HCT116 (cell line): ENCODE results near the gene RPL18. TPM values are rescaled to one million over a fixed set of nuclear protein-coding genes. Genes with fewer than 3 reads are reported as not detected.

Source experiments
- ATAC-seq: fragments of 200-7000 bp; cut with Tn5 transposase; 2 replicates; pipeline ENCODE4 v1.9.1; 2020; ENCODE audit warnings: mild to moderate bottlenecking, moderate library complexity
- BruUV-seq: library from RNA; stranded (reverse); fragments of 400-500 nt; replicated peaks from 2 replicates; lab custom pipeline; 2021; lab: Mats Ljungman, UMichigan
- CTCF ChIA-PET: fragments of 300-600 bp; sonication (Branson Sonifier 250); formaldehyde crosslinking; loops from one replicate; lab custom pipeline; 2021; ENCODE audit warnings: antibody characterized with exemption; lab: Charles Lee
- POLR2A ChIA-PET: fragments of 300-600, 350-600 bp; sonication (Branson Sonifier 250); formaldehyde crosslinking; loops from one replicate; lab custom pipeline; 2021; ENCODE audit warnings: antibody characterized with exemption; lab: Charles Lee
- RAD21 ChIA-PET, 2 experiments: fragments of 300-600 bp; sonication (Branson Sonifier 250); formaldehyde crosslinking; loops; one replicate each; lab custom pipeline; 2023; ENCODE audit warnings: low total read pairs in 2 of 2; ENCODE audit not compliant: uncharacterized antibody in 2 of 2, unreplicated experiment in 2 of 2, low non-redundant PET in 1 of 2; lab: Charles Lee
- DNase-seq: peaks from one replicate; pipeline ENCODE4 v3.0.0-alpha.2; 2010; ENCODE audit warnings: low read depth, low spot score
- H2AFZ ChIP-seq: fragments of 200-600 bp; shearing (Covaris generic), sonication (generic); 2 replicates; pipeline ENCODE4 v1.6.1; 2017; ENCODE audit warnings: low read depth, mixed run types, mixed read lengths, antibody characterized with exemption, low read length; ENCODE audit not compliant: poor library complexity, severe bottlenecking
- H3K27ac ChIP-seq: 2 replicates; pipeline ENCODE4 v1.5.1; 2012; ENCODE audit warnings: low read depth, low read length
- H3K27me3 ChIP-seq: fragments of 200-600 bp; sonication (generic); 2 replicates; pipeline ENCODE4 v1.6.1; 2016; ENCODE audit warnings: mixed run types, low read length, mixed read lengths; ENCODE audit not compliant: insufficient read depth
- H3K36me3 ChIP-seq, 2 experiments: fragments of 200-500 bp in 1 of 2; fragments of 200-600 bp in 1 of 2; sonication (Bioruptor generic) in 1 of 2; sonication (generic) in 1 of 2; 2 replicates each; pipeline versions ENCODE4 v1.5.1 to v1.6.1; 2014 to 2016; ENCODE audit warnings: low read length in 2 of 2, inconsistent platforms in 1 of 2, mixed read lengths in 1 of 2, mixed run types in 1 of 2; ENCODE audit not compliant: insufficient read depth in 2 of 2, control insufficient read depth in 1 of 2
- H3K4me1 ChIP-seq, 2 experiments: fragments of 200-600 bp in 1 of 2; sonication (generic) in 1 of 2; 2 replicates each; pipeline versions ENCODE4 v1.5.1 to v1.6.1; 2012 to 2017; ENCODE audit warnings: low read length in 2 of 2, inconsistent platforms in 1 of 2, mild to moderate bottlenecking in 1 of 2, mixed read lengths in 1 of 2, mixed run types in 1 of 2, moderate library complexity in 1 of 2; ENCODE audit not compliant: insufficient read depth in 2 of 2, control insufficient read depth in 1 of 2
- H3K4me2 ChIP-seq: fragments of 200-600 bp; sonication (generic); 2 replicates; pipeline ENCODE4 v1.6.1; 2017; ENCODE audit warnings: mixed run types, low read length, mixed read lengths
- H3K4me3 ChIP-seq, 2 experiments: fragments of 200-600 bp in 1 of 2; sonication (generic) in 1 of 2; replicated peaks in 1 of 2; 2 replicates each; pipeline ENCODE4 v1.5.1; 2011 to 2016; ENCODE audit warnings: low read length in 2 of 2, control low read depth in 1 of 2, low read depth in 1 of 2, mild to moderate bottlenecking in 1 of 2, mixed read lengths in 1 of 2, mixed run types in 1 of 2
- H3K79me2 ChIP-seq: fragments of 200-600 bp; sonication (generic); 2 replicates; pipeline ENCODE4 v1.6.1; 2017; ENCODE audit warnings: mild to moderate bottlenecking, mixed run types, low read length, moderate library complexity, mixed read lengths; ENCODE audit not compliant: insufficient read depth
- H3K9ac ChIP-seq: fragments of 200-600 bp; sonication (generic); 2 replicates; pipeline ENCODE4 v1.6.1; 2016; ENCODE audit warnings: low read length, mixed read lengths
- H3K9me2 ChIP-seq: fragments of 200-600 bp; sonication (generic), shearing (Covaris generic); 2 replicates; pipeline ENCODE4 v1.6.1; 2017; ENCODE audit warnings: mixed run types, mild to moderate bottlenecking, moderate library complexity; ENCODE audit not compliant: insufficient read depth
- H3K9me3 ChIP-seq, 2 experiments: fragments of 200-500 bp in 1 of 2; fragments of 200-600 bp in 1 of 2; sonication (Bioruptor generic) in 1 of 2; sonication (generic) in 1 of 2; 2 replicates each; pipeline ENCODE4 v1.6.1; 2014 to 2017; ENCODE audit warnings: low read length in 2 of 2, mixed read lengths in 2 of 2, inconsistent platforms in 1 of 2, low read depth in 1 of 2, mild to moderate bottlenecking in 1 of 2, mixed run types in 1 of 2, moderate library complexity in 1 of 2; ENCODE audit not compliant: control insufficient read depth in 1 of 2, insufficient read depth in 1 of 2
- H4K20me1 ChIP-seq: fragments of 200-600 bp; sonication (generic), shearing (Covaris generic); 2 replicates; pipeline ENCODE4 v1.6.1; 2017; ENCODE audit warnings: mixed run types, mild to moderate bottlenecking, moderate library complexity; ENCODE audit not compliant: insufficient read depth
- EGR1 ChIP-seq: IDR thresholded peaks from 2 replicates; pipeline ENCODE4 v1.6.1; 2012; ENCODE audit warnings: low read depth
- FOSL1 ChIP-seq: IDR thresholded peaks from 2 replicates; pipeline ENCODE4 v1.6.1; 2012; ENCODE audit warnings: low read depth
- POLR2A ChIP-seq: IDR thresholded peaks from 2 replicates; pipeline ENCODE4 v1.7.0; 2011; ENCODE audit warnings: borderline replicate concordance; ENCODE audit not compliant: insufficient read depth, insufficient read length; ENCODE audit errors: extremely low read depth
- RAD21 ChIP-seq: IDR thresholded peaks from 2 replicates; pipeline ENCODE4 v1.6.1; 2012; ENCODE audit warnings: low read depth, mild to moderate bottlenecking
- REST ChIP-seq: IDR thresholded peaks from 2 replicates; pipeline ENCODE4 v1.6.1; 2012; ENCODE audit warnings: low read depth
- SIN3A ChIP-seq: IDR thresholded peaks from 2 replicates; pipeline ENCODE4 v1.6.1; 2012; ENCODE audit warnings: low read depth
- SP1 ChIP-seq: IDR thresholded peaks from 2 replicates; pipeline ENCODE4 v1.6.1; 2012; ENCODE audit warnings: low read depth
- SRF ChIP-seq: IDR thresholded peaks from 2 replicates; pipeline ENCODE4 v1.6.1; 2012; ENCODE audit warnings: low read depth
- TCF7L2 ChIP-seq: IDR thresholded peaks from 2 replicates; pipeline ENCODE4 v1.7.0; 2011; ENCODE audit warnings: borderline replicate concordance, inconsistent platforms; ENCODE audit not compliant: insufficient read depth, insufficient read length; ENCODE audit errors: extremely low read depth
- ZFX ChIP-seq: fragments of 450-650 bp; IDR thresholded peaks from 2 replicates; pipeline ENCODE4 v1.6.1; 2017
- intact Hi-C: fragments of 100-400 bp; cut with micrococcal nuclease; formaldehyde crosslinking; loops from 2 replicates; pipeline ENCODE4 v1.10.0; 2022
- total RNA-seq: library from RNA; stranded (reverse); gene quantifications from one replicate; pipeline ENCODE4 v1.2.1, GENCODE V29; 2021; ENCODE audit not compliant: unreplicated experiment

RPL18 gene
- total RNA-seq, 1 experiment from 2014 or later: 2,006 TPM

- RAD21 ChIA-PET: no interaction called here
- TF ChIP-seq SIN3A (no peak), SRF (no peak), ZFX (no peak), EGR1 (no peak), TCF7L2 (no peak), SP1 (no peak), POLR2A (no peak), FOSL1 (no peak), RAD21 (no peak), REST (no peak)
- no TSS peak for BruUV-seq
- H3K9me2 ChIP-seq: no peaks in the 10 kb centered on the region
- H3K36me3 ChIP-seq: peaks cover 2 to 13% of the 10 kb centered on the region in 2 experiments; a peak in 1 of 4 replicates
- H4K20me1 ChIP-seq: no peaks in the 10 kb centered on the region
- DNase-seq: no peak
- no peak for ATAC-seq
- no peaks in the 10 kb centered on the region for H3K9me3 ChIP-seq
- H3K27me3 ChIP-seq: no peaks in the 10 kb centered on the region
- POLR2A ChIA-PET: interaction anchor here (1.3 to 1.7 kb wide), 4 partner anchors 9 to 16 kb away, joined by 5 to 22 read pairs (median 8); partner anchors contain the start of genes CA11, RPL18 and SPHK2
- peaks cover 45 to 58% of the 10 kb centered on the region in 2 experiments for H3K4me1 ChIP-seq
- H3K79me2 ChIP-seq: peaks cover 23% of the 10 kb centered on the region
- H2AFZ ChIP-seq: no peak overlapping the region
- CTCF ChIA-PET: no interaction called here
- intact Hi-C loops: no loop called here
- no peak overlapping the region for H3K4me3 ChIP-seq
- 0 out of 2 replicates have a peak overlapping the region, but pooled peaks have one; percentile 51 for H3K9ac ChIP-seq
- H3K4me2 ChIP-seq: peak overlapping the region; percentile 63
- H3K27ac ChIP-seq: peak overlapping the region; percentile 57; the same call in 1 of the 2 replicates
These were observed 10.3 kb upstream of the RPL18 start for GRCh38 chr19:48629297-48629598.
